Measurements from ENCODE around the gene FHOD3. TPM values are rescaled to one million over a fixed set of nuclear protein-coding genes. Genes with fewer than 3 reads are reported as not detected.

The FHOD3 gene
- total and polyA plus RNA-seq, 2 of the 8 experiments (the other 6 are each of a cell fraction or from before 2014, with no cell fraction given): 9.7 to 10.5 TPM

- TF ChIP-seq CHD7 (IDR thresholded peaks at IDR 0.05; ENCODE audit: insufficient replicate concordance, low read length): no peak
- no peak for TF ChIP-seq CEBPB (IDR thresholded peaks at IDR 0.05; ENCODE audit: low read depth, low read length)
These were observed 12.2 kb downstream of the FHOD3 start (continued) for GRCh38 chr18:36309436-36310391.
